Right lobe of liver (tissue), 6 donors: ENCODE data around the gene RAB27B. TPM values are rescaled to one million over a fixed set of nuclear protein-coding genes. Genes with fewer than 3 reads are reported as not detected.

ENCODE experiments used
- ATAC-seq, 4 donors: fragments of 200-7000 bp; cut with Tn5 transposase; one replicate each; pipeline ENCODE4 v1.9.1; 2020; ENCODE audit warnings: mild to moderate bottlenecking in 4 of 4, moderate library complexity in 4 of 4
- DNase-seq, 3 donors: peaks; one replicate each; pipeline ENCODE4 v3.0.0-alpha.2; 2020
- H3K27ac ChIP-seq, 3 donors: fragments of 200-600 bp; one replicate each; pipeline ENCODE4 v1.8.0; 2022
- H3K27me3 ChIP-seq, 2 donors: fragments of 200-600 bp; one replicate each; pipeline ENCODE4 v1.8.0; 2022
- H3K36me3 ChIP-seq, 4 donors: fragments of 200-600 bp; sonication (generic) in 1 of 4; one replicate each; pipeline versions ENCODE4 v1.5.1 to v1.8.0; 2017 to 2022; ENCODE audit warnings: control low read depth in 1 of 4
- H3K4me1 ChIP-seq, 4 donors: fragments of 200-600 bp; sonication (generic) in 1 of 4; one replicate each; pipeline versions ENCODE4 v1.5.1 to v1.8.0; 2017 to 2022; ENCODE audit warnings: control low read depth in 1 of 4
- H3K4me3 ChIP-seq, 3 donors: fragments of 200-600 bp; one replicate each; pipeline ENCODE4 v1.8.0; 2022
- H3K9me3 ChIP-seq, 4 donors: fragments of 200-600 bp; sonication (generic) in 1 of 4; one replicate each; pipeline versions ENCODE4 v1.5.1 to v1.8.0; 2017 to 2022; ENCODE audit warnings: control low read depth in 1 of 4
- CTCF ChIP-seq, 4 donors: fragments of 200-600 bp in 3 of 4; fragments of 450-650 bp in 1 of 4; IDR thresholded peaks; one replicate each; pipeline versions ENCODE4 v1.5.1 to v1.8.0; 2016 to 2022; ENCODE audit warnings: antibody characterized with exemption in 4 of 4, mild to moderate bottlenecking in 2 of 4
- POLR2A ChIP-seq: fragments of 450-650 bp; IDR thresholded peaks from one replicate; pipeline ENCODE4 v1.6.1; 2017; ENCODE audit warnings: antibody characterized with exemption, mild to moderate bottlenecking
- WGBS: methylation state at CpG from one replicate; pipeline ENCODE4 v1.1.6; 2018; ENCODE audit warnings: low coverage, low lambda C conversion rate; ENCODE audit not compliant: insufficient coverage; ENCODE audit errors: missing lambda C conversion rate; 5-methylcytosine and 5-hydroxymethylcytosine counted together
- intact Hi-C, 2 donors: fragments of 100-400 bp; cut with DNase I; formaldehyde crosslinking; loops; one replicate each; pipeline versions ENCODE4 v1.11.2 to v1.14.1; 2022
- total RNA-seq, 6 experiments: library from RNA; depleted of rRNA in 2 of 6; stranded (reverse); fragments of >200 nt in 2 of 6; fragmentation: NEBNext Ultra II Directional in 3 of 6; extraction: Animal tissue kit (Norgen Biotek cat#: 25700) in 3 of 6; gene quantifications; one replicate each; pipeline versions ENCODE4 v1.1.0 to v1.2.4, GENCODE V29; 2016 to 2023
- donor health status: DM: no; HTN: yes; CAD: no.
- donor health status: DM: no; HTN: no; CAD: no.
- donor health status: DM: no; HTN: no; CAD: no.
- donor health status: DM: no; HTN: yes; CAD: no.
- donor health status: DM: no; HTN: yes; CAD: no.

Gene RAB27B
- total RNA-seq, 6 experiments from 2014 or later, result 0.53 to 1.0 (median 0.85) TPM

- H3K4me1 ChIP-seq, result peaks cover 0 to 15% (median 7%) of the 10 kb centered on the region in 4 donors
- H3K27me3 ChIP-seq, result no peaks in the 10 kb centered on the region
- ATAC-seq (peak; percentile 98 to 99 (median 98)), DNase-seq (peak in 2 of 3 donors; percentile 25 to 74)
- no peaks in the 10 kb centered on the region for H3K36me3 ChIP-seq
- no peaks in the 10 kb centered on the region for H3K9me3 ChIP-seq
- intact Hi-C loops, result no loop called here
- no peak overlapping the region for H3K4me3 ChIP-seq
- H3K27ac ChIP-seq, result peak overlapping the region in 2 of 3 donors; percentile 4 to 43
- TF ChIP-seq POLR2A, result no peak
- no peak for TF ChIP-seq CTCF (IDR thresholded peaks at IDR 0.05)
- 54% methylated on average over 2 of the region's 2 CpGs for WGBS
Observed at GRCh38 chr18:54873884-54874255, 45.6 kb downstream of the RAB27B start.

- intact Hi-C loops, result no loop called here
Observed at GRCh38 chr18:54875063-54875462, 46.8 kb downstream of the RAB27B start.

GRCh38 chr18:54877076-54877475 lies 48.8 kb downstream of the RAB27B start:
- no peak overlapping the region for H3K27ac ChIP-seq
- TF ChIP-seq CTCF (IDR thresholded peaks at IDR 0.05), result no peak
- no peak for TF ChIP-seq POLR2A
- no peaks in the 10 kb centered on the region for H3K27me3 ChIP-seq
- ATAC-seq, result no peak
- H3K9me3 ChIP-seq, result no peaks in the 10 kb centered on the region
- H3K4me3 ChIP-seq, result no peak overlapping the region
- H3K36me3 ChIP-seq, result no peaks in the 10 kb centered on the region
- H3K4me1 ChIP-seq, result peaks cover 0 to 26% (median 7%) of the 10 kb centered on the region in 4 donors
- intact Hi-C loops, result no loop called here
- DNase-seq, result no peak
- WGBS, result 83% methylated on average over 1 of the region's 1 CpG

More at GRCh38 chr18:54875063-54875462, 46.8 kb downstream of the RAB27B start:
- 36% methylated on average over 2 of the region's 3 CpGs for WGBS
- TF ChIP-seq CTCF (IDR thresholded peaks at IDR 0.05) (no peak), POLR2A (no peak)
- no peaks in the 10 kb centered on the region for H3K36me3 ChIP-seq
- H3K4me1 ChIP-seq, result peaks cover 0 to 26% (median 7%) of the 10 kb centered on the region in 4 donors
- no peak overlapping the region for H3K4me3 ChIP-seq
- ATAC-seq (peak; percentile 45 to 71 (median 63)), DNase-seq (no peak)
- no peaks in the 10 kb centered on the region for H3K27me3 ChIP-seq
- H3K9me3 ChIP-seq, result no peaks in the 10 kb centered on the region
- H3K27ac ChIP-seq, result peak overlapping the region in 1 of 3 donors; percentile 4

GRCh38 chr18:54878159-54878622 lies 49.9 kb downstream of the RAB27B start:
- Histone ChIP-seq H3K27me3 (no peaks in the 10 kb centered on the region), H3K4me1 (peaks cover 0 to 26% (median 7%) of the 10 kb centered on the region in 4 donors), H3K9me3 (no peaks in the 10 kb centered on the region), H3K36me3 (no peaks in the 10 kb centered on the region), H3K27ac (no peak overlapping the region), H3K4me3 (no peak overlapping the region)
- no peak for ATAC-seq
- TF ChIP-seq POLR2A (no peak), CTCF (IDR thresholded peaks at IDR 0.05) (no peak)
- WGBS, result 56% methylated on average over 2 of the region's 2 CpGs
- intact Hi-C loops, result no loop called here
- DNase-seq, result no peak
